HG02852 (cell line): ENCODE results near the gene SAXO2.
"Not testable (repeated sequence)": the region's sequence is repeated elsewhere in the genome, so short reads cannot be mapped to it uniquely, and the experiment has no call there.

Source experiments
- ATAC-seq: cut with Tn5 transposase; IDR thresholded peaks from one replicate; pipeline ENCODE4 v1.9.1; 2021; ENCODE audit warnings: mild to moderate bottlenecking, moderate library complexity; ENCODE audit not compliant: unreplicated experiment

SAXO2 gene

DNA sequence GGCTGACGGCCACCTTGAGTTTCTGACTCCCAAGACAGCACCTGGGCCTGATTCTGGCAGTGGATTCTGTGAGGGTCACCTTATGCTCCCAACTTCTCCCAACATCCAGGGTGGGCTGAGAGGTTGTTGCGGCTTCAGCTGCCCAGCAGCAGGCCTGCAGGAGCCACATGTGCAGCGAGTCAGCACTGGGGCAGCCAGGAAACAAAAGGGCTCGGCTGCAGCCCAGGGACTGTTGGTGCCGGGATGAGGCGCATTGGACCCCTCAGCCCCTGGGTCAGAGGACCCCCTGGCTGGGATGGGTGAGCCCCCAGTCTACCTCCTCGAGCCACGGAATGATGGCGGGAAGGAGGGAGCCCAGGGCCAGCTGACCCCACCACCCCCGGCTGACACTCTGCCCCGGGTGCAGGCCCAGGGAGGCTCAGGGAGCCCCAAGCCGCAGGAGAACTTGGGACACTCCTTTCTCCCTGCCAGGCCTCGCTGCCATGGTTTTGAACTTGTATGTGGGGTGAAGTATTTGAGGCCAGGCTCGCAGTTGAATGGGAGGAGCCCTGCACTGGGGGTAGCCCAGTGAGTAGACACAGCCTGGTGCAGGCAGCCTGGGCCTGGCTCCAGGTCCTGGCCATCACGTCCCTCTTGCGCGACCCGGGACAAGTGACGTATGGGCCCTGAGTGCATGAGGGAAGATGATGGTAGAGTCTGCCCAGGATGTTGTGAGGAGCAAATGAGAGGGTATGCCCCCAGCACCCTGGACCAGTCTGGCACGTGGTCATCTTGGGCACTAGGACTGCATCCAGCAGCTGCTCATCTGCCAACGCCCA lies 51.5 kb downstream of the SAXO2 start:
- not testable (repeated sequence) for ATAC-seq

- ATAC-seq: no peak
These were observed 52.3 kb downstream of the SAXO2 start for GRCh38 chr15:82314769-82315518.

- ATAC-seq: no peak
These were observed 53.1 kb downstream of the SAXO2 start for GRCh38 chr15:82315519-82316246.

DNA sequence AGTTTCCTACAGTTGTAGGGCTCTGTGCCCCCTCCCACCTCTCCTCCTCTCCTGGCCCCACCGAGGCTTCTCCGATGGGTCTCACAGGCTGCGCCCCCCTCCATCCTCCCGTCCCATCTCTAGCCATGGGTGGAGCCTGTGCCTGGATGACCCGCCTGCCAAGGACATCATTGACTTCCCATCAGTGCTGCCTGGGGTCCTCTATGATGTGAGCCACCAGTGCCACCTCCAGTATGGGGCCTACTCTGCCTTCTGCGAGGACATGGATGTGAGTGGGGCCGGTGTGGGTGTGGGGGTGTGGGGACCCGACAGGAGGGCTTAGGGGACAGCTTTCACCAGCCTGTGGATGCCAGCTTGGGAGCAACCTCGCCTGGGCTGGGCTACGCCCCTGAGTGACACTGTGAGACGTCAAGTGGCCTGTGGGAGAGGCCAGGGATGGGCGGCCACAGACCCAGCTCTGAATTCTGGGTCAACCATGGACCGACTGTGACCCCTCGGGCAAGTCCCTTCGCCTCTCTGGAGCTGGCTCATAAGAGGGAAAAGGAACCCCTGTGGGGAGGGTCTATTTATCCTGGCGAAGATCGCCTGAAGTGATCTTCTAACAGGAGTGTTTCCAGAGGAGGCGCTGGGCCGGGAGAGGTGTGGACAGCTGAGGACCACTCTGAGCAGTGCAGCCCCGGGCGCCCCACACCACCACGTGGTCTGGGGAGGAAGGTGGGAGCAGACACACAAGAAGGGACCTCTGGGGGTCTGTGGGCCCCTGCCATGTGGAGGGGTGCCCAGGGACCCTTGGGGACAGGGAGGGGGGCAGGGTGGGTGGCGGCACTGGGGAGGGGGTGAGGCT lies 53.9 kb downstream of the SAXO2 start:
- not testable (repeated sequence) for ATAC-seq

GRCh38 chr15:82317091-82317489 lies 54.5 kb downstream of the SAXO2 start:
- no peak for ATAC-seq

DNA sequence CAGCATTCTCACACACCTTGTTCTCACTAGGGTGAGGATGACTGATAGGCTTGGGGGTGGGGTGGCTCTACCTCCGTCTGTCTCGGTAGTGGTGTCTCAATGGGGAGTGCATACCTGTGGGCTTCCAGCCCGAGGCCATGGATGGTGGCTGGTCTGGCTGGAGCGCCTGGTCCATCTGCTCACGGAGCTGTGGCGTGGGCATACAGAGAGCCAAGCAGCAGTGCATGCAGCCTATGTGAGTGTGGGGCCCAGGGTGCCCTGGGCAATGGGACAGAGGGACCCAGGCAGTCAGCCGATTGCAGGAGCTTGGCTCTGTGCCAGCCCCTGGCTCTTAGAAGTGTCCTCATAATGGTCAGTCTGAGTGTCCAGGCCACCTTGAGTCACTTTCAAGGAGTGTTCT lies 54.9 kb downstream of the SAXO2 start:
- not testable (repeated sequence) for ATAC-seq

DNA sequence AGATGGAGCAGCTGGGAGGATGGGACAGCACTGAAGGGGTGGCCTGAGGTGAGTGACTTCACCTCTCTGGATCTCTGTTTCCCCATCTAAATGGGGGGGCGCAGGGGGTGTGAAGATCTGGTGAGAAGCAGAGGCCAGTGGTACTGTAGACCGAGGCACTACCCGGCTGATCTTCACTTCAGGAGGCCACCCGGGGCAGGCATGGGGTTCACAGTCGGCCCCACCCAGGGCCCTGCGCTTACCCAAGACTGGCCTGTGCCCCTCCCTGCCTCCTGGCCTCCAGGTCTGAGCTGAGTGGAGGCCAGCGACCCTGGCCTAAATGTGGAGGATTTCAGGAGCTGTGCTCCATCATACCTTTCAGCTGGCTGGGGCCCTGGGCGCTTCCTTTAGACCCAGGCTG lies 55.7 kb downstream of the SAXO2 start:
- not testable (repeated sequence) for ATAC-seq

DNA sequence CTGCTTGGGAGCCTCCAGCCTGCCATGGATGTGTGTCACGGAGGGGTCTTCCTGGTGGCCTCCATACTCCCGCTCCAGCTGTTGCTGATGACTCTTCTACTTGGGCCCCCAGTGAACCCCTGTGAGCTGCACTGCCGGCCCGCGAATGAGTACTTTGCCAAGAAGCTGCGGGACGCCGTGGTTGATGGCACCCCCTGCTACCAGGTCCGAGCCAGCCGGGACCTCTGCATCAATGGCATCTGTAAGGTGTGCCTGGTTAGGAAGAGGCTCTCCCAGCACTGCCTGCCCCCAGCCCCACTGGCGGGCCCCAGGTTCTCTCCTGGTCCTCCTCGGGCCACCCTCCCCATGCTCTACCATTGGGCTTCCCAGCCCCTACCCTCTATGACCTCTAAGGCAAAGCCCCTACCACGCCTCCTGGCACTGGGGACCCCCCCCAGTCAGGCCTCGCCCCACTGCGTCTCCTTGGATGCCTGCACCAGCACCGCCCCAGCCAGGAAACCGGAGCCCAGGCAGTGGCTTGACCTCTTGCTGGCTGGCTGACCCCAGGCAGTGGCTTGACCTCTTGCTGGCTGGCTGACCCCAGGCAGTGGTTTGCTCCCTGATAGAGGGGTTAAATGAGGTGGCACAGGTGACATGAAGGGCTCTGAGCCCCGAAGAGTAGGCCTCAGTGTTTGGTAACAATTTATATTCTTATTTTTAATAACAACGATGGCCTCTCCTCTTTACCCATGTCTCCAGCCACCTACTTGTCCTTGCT lies 57.1 kb downstream of the SAXO2 start:
- ATAC-seq: not testable (repeated sequence)

DNA sequence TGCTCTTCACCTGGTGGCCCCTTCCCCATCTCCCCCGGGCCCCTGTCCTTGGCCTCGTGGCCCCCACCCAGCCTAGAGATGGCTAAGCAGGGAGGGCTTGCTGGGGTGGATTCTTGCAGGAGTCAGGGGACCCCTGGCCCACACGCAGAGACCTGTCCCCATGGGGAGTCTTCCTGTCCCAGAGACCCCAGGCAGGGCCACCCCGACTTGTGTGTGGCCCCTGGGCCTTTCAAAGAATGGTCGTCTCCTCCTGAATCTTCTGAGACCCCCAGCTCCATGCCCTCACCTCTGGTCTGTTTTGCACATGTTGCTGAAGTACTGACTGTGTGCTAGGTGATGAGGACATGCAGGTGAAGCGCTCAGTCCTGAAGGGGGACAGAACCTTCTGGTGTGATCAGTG lies 58.2 kb downstream of the SAXO2 start:
- ATAC-seq: not testable (repeated sequence)

GRCh38 chr15:82322488-82322887 lies 59.9 kb downstream of the SAXO2 start:
- ATAC-seq: not testable (repeated sequence)

DNA sequence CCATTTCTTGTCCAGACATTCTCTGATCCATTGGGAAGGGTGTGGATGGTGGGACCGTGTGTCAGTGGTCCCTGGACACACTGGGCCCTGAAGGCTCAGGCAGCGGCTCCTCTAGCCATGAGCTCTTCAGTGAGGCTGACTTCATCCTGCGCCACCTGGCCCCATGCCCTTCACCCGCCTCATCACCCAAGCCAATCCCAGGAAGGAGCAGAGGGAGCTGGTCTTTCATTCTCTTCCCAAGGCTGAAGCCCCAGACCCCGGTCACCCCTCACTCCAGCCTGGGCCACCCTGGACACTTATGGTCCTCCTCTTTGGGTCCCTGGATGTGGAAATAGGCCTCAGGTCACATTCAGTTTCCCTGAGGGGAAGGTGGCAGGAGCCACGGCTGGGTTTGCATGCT lies 62.2 kb downstream of the SAXO2 start:
- not testable (repeated sequence) for ATAC-seq

DNA sequence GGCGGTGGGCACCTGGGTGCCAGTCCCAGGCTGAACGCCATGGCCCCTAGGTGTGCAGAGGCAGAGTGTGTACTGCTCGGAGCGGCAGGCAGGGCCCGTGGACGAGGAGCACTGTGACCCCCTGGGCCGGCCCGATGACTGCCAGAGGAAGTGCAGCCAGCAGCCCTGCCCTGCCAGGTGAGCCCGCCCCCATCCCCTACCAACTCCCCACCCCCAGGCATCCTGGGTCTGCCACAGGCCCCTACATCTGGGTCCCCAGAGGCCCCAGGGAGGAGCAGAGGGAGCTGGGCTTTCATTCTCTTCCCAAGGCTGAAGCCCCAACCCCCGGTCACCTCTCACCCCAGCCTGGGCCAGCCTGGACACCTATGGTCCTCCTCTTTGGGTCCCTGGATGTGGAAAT lies 63.0 kb downstream of the SAXO2 start:
- not testable (repeated sequence) for ATAC-seq

GRCh38 chr15:82326896-82327295 lies 64.3 kb downstream of the SAXO2 start:
- not testable (repeated sequence) for ATAC-seq

DNA sequence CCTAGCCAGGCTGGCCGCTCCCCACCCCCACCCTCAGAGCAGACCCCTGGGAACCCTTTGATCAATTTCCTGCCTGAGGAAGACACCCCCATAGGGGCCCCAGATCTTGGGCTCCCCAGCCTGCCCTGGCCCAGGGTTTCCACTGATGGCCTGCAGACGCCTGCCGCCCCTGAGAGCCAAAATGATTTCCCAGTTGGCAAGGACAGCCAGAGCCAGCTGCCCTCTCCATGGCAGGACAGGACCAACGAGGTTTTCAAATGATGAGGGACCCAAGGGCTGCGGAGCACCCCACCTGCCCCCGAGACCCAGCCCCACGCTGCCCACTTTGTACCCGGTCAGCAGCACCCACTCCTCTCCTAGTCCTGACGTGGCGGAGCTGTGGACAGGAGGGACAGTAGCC lies 64.8 kb downstream of the SAXO2 start:
- not testable (repeated sequence) for ATAC-seq

DNA sequence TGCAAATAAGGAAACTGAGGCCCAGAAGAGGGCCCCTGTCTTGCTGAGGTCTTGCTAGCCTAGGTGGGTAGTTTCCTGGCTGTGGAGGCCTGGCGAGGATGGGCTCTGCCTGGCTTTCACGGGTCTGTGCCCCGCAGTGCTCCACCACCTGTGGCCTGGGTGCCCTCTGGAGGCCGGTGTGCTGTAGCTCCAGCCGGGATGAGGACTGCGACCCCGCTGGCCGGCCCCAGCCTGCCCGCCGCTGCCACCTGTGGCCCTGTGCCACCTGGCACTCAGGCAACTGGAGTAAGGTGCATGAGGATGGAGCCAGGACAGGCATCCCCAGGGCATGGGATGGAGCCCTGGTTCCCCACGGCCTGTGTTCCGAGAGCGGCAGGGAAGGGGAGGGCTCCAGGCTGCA lies 66.4 kb downstream of the SAXO2 start:
- not testable (repeated sequence) for ATAC-seq

GRCh38 chr15:82330921-82331320 lies 68.3 kb downstream of the SAXO2 start:
- not testable (repeated sequence) for ATAC-seq

DNA sequence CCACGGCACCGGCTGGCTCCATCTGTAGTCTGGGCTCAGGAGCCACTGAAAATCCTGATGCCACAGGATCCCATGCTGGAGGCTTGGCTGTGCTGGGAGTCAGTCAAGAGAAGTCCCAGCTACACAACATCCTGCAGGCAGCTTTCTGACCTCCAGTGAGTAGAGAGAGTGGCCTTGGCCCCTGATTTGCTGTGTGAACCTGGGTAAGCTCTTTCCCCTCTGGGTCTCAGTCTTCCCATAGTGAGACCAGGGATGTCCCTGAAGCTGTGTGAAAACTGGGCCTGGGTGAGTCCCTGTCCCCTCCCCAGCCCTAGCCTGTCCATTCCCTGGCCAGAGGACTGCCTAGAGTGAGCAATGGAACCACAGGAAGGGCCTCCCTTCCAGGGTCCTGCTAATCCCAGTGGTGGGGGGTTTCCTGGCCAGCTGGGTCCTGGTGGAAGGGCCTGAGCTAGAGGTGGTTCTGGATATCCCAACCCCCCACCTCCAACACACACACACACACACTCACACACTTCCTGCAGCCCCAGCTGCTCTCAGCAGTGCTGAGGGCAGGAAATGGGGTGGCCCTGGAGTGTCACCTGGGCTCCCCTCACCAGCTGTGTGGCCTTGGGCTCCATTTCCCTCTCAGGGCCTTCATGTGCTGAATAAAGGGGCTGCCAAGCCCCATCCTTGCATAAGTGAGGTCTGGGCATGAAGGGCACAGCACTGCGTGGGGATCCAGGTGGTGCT lies 69.1 kb downstream of the SAXO2 start:
- ATAC-seq: not testable (repeated sequence)

DNA sequence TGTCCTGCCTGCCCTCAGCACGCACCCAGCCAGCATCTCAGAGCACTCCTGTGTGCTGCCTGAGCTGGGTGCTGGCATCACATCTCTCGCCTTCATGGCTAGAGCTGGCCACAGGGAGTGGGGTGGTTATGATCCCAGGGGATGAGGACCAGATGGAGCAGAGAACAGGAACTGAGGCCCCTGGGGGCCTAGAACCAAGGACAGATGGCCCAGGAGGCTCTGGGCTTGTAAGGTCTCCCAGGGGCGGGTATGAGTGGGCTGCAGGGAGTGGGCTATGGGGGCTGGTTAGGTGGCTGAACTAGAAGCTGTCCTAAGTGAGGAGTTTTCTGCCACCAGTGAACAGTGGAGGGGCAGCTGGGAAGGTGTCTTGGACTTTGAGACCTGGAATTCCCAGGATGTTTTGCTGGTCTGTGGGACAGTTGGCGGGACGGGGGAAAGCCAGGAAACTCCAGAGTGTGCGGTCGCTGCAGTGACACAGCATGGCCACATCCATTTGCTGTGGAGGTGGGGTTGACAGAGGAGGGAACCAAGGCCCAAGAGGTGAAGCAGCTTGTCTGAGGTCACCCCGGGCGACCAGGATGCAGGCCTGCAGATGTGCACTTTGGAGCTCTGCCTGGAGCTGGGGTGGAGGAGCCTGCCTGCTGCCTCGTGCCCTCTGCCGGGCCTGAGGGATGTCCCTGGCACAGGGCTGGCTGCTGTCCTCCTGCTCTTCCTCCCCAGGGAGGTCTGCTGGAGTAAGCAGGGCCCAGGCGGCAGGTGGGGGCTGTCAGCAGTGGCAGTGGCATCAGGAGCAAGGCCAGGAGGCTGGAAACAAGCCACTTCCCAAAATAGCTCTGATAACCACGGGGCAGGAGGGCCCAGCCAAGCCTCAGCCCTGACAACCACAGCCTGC lies 70.3 kb downstream of the SAXO2 start:
- not testable (repeated sequence) for ATAC-seq
